CD4-positive, alpha-beta T cell (primary cell): Measurements from ENCODE around the gene COX19. TPM values are rescaled to one million over a fixed set of nuclear protein-coding genes. Genes with fewer than 3 reads are reported as not detected.

Experiments
- ATAC-seq: fragments of 200-7000 bp; cut with Tn5 transposase; one replicate; pipeline ENCODE4 v1.10.0; 2022; ENCODE audit warnings: mild to moderate bottlenecking; ENCODE audit not compliant: poor library complexity
- CTCF ChIA-PET: fragments of 350-600 bp; sonication (Branson Sonifier 250); formaldehyde crosslinking; loops from one replicate; lab custom pipeline; 2021; ENCODE audit warnings: antibody characterized with exemption, inconsistent platforms; lab: Charles Lee
- POLR2A ChIA-PET: fragments of 350-600 bp; sonication (Branson Sonifier 250); formaldehyde crosslinking; loops from one replicate; lab custom pipeline; 2021; ENCODE audit warnings: antibody characterized with exemption, inconsistent platforms; lab: Charles Lee
- DNase-seq, 14 experiments: peaks; one replicate each; pipeline ENCODE4 v3.0.0-alpha.2; 2013 to 2020; ENCODE audit warnings: mixed read lengths in 2 of 14
- H3K27ac ChIP-seq, 2 donors: one replicate each; pipeline versions ENCODE4 v1.5.1 to v1.7.0; 2013; ENCODE audit warnings: low read length in 2 of 2, low read depth in 1 of 2, mild to moderate bottlenecking in 1 of 2
- H3K27me3 ChIP-seq, 2 experiments: 1 replicate in 1 of 2; 2 replicates in 1 of 2; pipeline versions ENCODE4 v1.6.1 to v1.7.0; 2013; ENCODE audit warnings: low read length in 2 of 2, control low read depth in 1 of 2, mild to moderate bottlenecking in 1 of 2, moderate library complexity in 1 of 2; ENCODE audit not compliant: insufficient read depth in 2 of 2, control insufficient read depth in 1 of 2
- H3K36me3 ChIP-seq: one replicate; pipeline ENCODE4 v1.6.1; 2013; ENCODE audit warnings: low read length, control low read depth; ENCODE audit not compliant: insufficient read depth
- H3K4me1 ChIP-seq: one replicate; pipeline ENCODE4 v1.6.1; 2013; ENCODE audit warnings: low read length, control low read depth; ENCODE audit not compliant: insufficient read depth
- H3K4me3 ChIP-seq: one replicate; pipeline ENCODE4 v1.5.1; 2013; ENCODE audit warnings: mild to moderate bottlenecking, low read length, moderate library complexity
- H3K9me3 ChIP-seq, 2 experiments: 1 replicate in 1 of 2; 2 replicates in 1 of 2; pipeline versions ENCODE4 v1.6.1 to v1.7.0; 2013; ENCODE audit warnings: low read length in 2 of 2, mild to moderate bottlenecking in 2 of 2, control low read depth in 1 of 2, moderate library complexity in 1 of 2; ENCODE audit not compliant: control insufficient read depth in 1 of 2, insufficient read depth in 1 of 2
- H3K27ac Mint-ChIP-seq: one replicate; pipeline ENCODE4 v1.8.0; 2020; ENCODE audit warnings: mixed read lengths
- H3K27me3 Mint-ChIP-seq: one replicate; pipeline ENCODE4 v1.8.0; 2021; ENCODE audit warnings: mixed read lengths
- H3K36me3 Mint-ChIP-seq: one replicate; pipeline ENCODE4 v1.8.0; 2021; ENCODE audit warnings: low read depth, mixed read lengths
- H3K4me1 Mint-ChIP-seq: one replicate; pipeline ENCODE4 v1.8.0; 2021; ENCODE audit warnings: low read depth, mixed read lengths
- H3K4me3 Mint-ChIP-seq: one replicate; pipeline ENCODE4 v1.8.0; 2020; ENCODE audit warnings: mild to moderate bottlenecking, mixed read lengths
- H3K9me3 Mint-ChIP-seq: one replicate; pipeline ENCODE4 v1.8.0; 2020; ENCODE audit warnings: mixed read lengths
- intact Hi-C, 2 experiments: fragments of 100-400 bp; cut with DNase I in 1 of 2; cut with micrococcal nuclease in 1 of 2; formaldehyde crosslinking; loops; one replicate each; pipeline versions ENCODE4 v1.15.1 to v1.9.0; 2023 to 2025; cut with DNase I, micrococcal nuclease
- total RNA-seq, 174 experiments: library from RNA in 2 of 174; stranded (reverse) in 2 of 174; gene quantifications; one replicate each; pipeline ENCODE4 v1.2.3 and lab custom pipeline; 2021 to 2026
- TF ChIP-seq, protein P1 (sequence below): fragments of 200-600 bp; IDR thresholded peaks from one replicate; pipeline ENCODE4 v1.8.0; 2022; ENCODE audit warnings: antibody characterized with exemption, mild to moderate bottlenecking

Gene COX19
- total RNA-seq, 2 experiments from 2014 or later = 47.7 to 51.8 TPM

GRCh38 chr7:920351-921070, 54.8 kb downstream of the COX19 start:
- peak overlapping the region; percentile 73 for H3K27ac Mint-ChIP-seq
- ATAC-seq (no peak), DNase-seq (peak in 5 of 14 experiments; percentile 1 to 38 (median 32))
- peak overlapping the region; percentile 58 for H3K4me3 Mint-ChIP-seq
- CTCF ChIA-PET = interaction anchor here (1.7 kb wide), 1 partner anchor 73 kb away, joined by 4 read pairs; no protein-coding TSS in a partner anchor
- H3K9me3 ChIP-seq = no peaks in the 10 kb centered on the region
- POLR2A ChIA-PET = interaction anchor here (3.2 kb wide), 1 partner anchor 54 kb away, joined by 79 read pairs; the partner anchor contains the start of gene COX19
- no peak overlapping the region for H3K27ac ChIP-seq
- no peaks in the 10 kb centered on the region for H3K9me3 Mint-ChIP-seq
- H3K36me3 ChIP-seq = no peaks in the 10 kb centered on the region
- H3K4me3 ChIP-seq = no peak overlapping the region
- peaks cover 30% of the 10 kb centered on the region for H3K4me1 Mint-ChIP-seq
- H3K36me3 Mint-ChIP-seq = no peaks in the 10 kb centered on the region
- TF ChIP-seq, protein P1, sequence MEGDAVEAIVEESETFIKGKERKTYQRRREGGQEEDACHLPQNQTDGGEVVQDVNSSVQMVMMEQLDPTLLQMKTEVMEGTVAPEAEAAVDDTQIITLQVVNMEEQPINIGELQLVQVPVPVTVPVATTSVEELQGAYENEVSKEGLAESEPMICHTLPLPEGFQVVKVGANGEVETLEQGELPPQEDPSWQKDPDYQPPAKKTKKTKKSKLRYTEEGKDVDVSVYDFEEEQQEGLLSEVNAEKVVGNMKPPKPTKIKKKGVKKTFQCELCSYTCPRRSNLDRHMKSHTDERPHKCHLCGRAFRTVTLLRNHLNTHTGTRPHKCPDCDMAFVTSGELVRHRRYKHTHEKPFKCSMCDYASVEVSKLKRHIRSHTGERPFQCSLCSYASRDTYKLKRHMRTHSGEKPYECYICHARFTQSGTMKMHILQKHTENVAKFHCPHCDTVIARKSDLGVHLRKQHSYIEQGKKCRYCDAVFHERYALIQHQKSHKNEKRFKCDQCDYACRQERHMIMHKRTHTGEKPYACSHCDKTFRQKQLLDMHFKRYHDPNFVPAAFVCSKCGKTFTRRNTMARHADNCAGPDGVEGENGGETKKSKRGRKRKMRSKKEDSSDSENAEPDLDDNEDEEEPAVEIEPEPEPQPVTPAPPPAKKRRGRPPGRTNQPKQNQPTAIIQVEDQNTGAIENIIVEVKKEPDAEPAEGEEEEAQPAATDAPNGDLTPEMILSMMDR = no peak
- H3K27me3 ChIP-seq = no peaks in the 10 kb centered on the region
- H3K27me3 Mint-ChIP-seq = no peaks in the 10 kb centered on the region
- intact Hi-C loops = loop anchor here in 1 of 2 experiments (1.0 kb wide), 1 partner anchor 12 kb away; no protein-coding TSS in a partner anchor
- peaks cover 50% of the 10 kb centered on the region for H3K4me1 ChIP-seq

DNA sequence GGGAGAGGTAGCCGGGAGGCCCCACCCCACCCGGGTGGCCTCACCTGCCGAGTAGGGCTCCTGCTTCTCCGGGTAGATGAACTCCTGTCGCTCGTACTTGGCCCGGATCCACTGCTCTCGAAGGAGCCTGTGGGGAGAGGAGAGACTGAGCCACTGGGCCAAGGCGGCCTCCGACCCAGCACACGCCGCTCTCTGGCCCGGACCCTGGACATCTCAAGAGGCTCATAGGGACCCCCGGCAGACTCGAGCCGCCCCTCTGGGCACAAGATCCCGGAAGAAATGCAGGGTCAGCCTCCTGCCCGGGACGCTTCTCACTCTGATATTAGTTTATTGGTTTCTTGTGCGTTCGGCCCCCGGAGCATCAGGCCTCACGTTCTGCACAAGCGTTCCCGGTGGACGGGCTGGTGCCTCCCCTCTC, 55.4 kb downstream of the COX19 start:
- Mint-ChIP-seq H3K36me3 (no peaks in the 10 kb centered on the region), H3K27ac (no peak overlapping the region), H3K4me1 (peaks cover 30% of the 10 kb centered on the region), H3K4me3 (no peak overlapping the region), H3K27me3 (no peaks in the 10 kb centered on the region), H3K9me3 (no peaks in the 10 kb centered on the region)
- Histone ChIP-seq H3K27me3 (no peaks in the 10 kb centered on the region), H3K36me3 (no peaks in the 10 kb centered on the region), H3K27ac (no peak overlapping the region), H3K9me3 (no peaks in the 10 kb centered on the region), H3K4me3 (no peak overlapping the region), H3K4me1 (peaks cover 44% of the 10 kb centered on the region)
- POLR2A ChIA-PET = no interaction called here
- TF ChIP-seq, protein P1 = no peak
- peak in 1 of 14 experiments; percentile 1 for DNase-seq
- no peak for ATAC-seq
- intact Hi-C loops = no loop called here
- CTCF ChIA-PET = no interaction called here

GRCh38 chr7:919114-919442, 56.3 kb downstream of the COX19 start:
- no peaks in the 10 kb centered on the region for H3K27me3 Mint-ChIP-seq
- H3K27ac ChIP-seq = no peak overlapping the region
- H3K27ac Mint-ChIP-seq = no peak overlapping the region
- H3K4me3 Mint-ChIP-seq = no peak overlapping the region
- no peak overlapping the region for H3K4me3 ChIP-seq
- TF ChIP-seq, protein P1 = no peak
- H3K9me3 Mint-ChIP-seq = no peaks in the 10 kb centered on the region
- H3K36me3 ChIP-seq = no peaks in the 10 kb centered on the region
- DNase-seq (peak in 2 of 14 experiments; percentile 0 to 24), ATAC-seq (no peak)
- no peaks in the 10 kb centered on the region for H3K9me3 ChIP-seq
- ChIA-PET CTCF (no interaction called here), POLR2A (no interaction called here)
- H3K36me3 Mint-ChIP-seq = no peaks in the 10 kb centered on the region
- no peaks in the 10 kb centered on the region for H3K27me3 ChIP-seq
- H3K4me1 Mint-ChIP-seq = peaks cover 24% of the 10 kb centered on the region
- intact Hi-C loops = no loop called here
- peaks cover 37% of the 10 kb centered on the region for H3K4me1 ChIP-seq
